H1 (cell line): ENCODE data around the gene DYNLT2B. TPM values are rescaled to one million over a fixed set of nuclear protein-coding genes. Genes with fewer than 3 reads are reported as not detected.

Experiments
- CTCF ChIA-PET: fragments of 300-600 bp; sonication (Branson Sonifier 250); formaldehyde crosslinking; loops from one replicate; lab custom pipeline; 2021; ENCODE audit not compliant: partially characterized antibody; lab: Charles Lee
- POLR2A ChIA-PET: fragments of 300-600 bp; sonication (Branson Sonifier 250); formaldehyde crosslinking; loops from one replicate; lab custom pipeline; 2021; ENCODE audit warnings: inconsistent platforms; ENCODE audit not compliant: partially characterized antibody; lab: Charles Lee
- DNase-seq, 2 experiments: peaks; one replicate each; pipeline versions ENCODE4 v3.0.0 to v3.0.0-alpha.2; 2010 to 2022; ENCODE audit warnings: low spot score in 2 of 2, low read depth in 1 of 2, mixed read lengths in 1 of 2
- FAIRE-seq: peaks from 2 replicates; lab custom pipeline; 2011; peaks lifted over from hg19 to GRCh38; lab: Jason Lieb, UNC
- H2AFZ ChIP-seq: 2 replicates; pipeline ENCODE4 v1.8.1; 2012; ENCODE audit warnings: low read length, inconsistent platforms
- H2AK5ac ChIP-seq: 2 replicates; pipeline ENCODE4 v1.6.1; 2013; ENCODE audit warnings: low read depth, low read length
- H2BK120ac ChIP-seq: replicated peaks from 2 replicates; pipeline ENCODE3; 2013; ENCODE audit warnings: low read depth, low read length, inconsistent platforms
- H2BK12ac ChIP-seq: 2 replicates; pipeline ENCODE4 v1.6.1; 2013; ENCODE audit warnings: low read depth, low read length
- H2BK15ac ChIP-seq: 2 replicates; pipeline ENCODE4 v1.6.1; 2013; ENCODE audit warnings: low read length
- H2BK20ac ChIP-seq: 2 replicates; pipeline ENCODE4 v1.6.1; 2013; ENCODE audit warnings: low read length
- H2BK5ac ChIP-seq: 2 replicates; pipeline ENCODE4 v1.6.1; 2013; ENCODE audit warnings: low read depth, low read length
- H3K14ac ChIP-seq: 2 replicates; pipeline ENCODE4 v1.6.1; 2013; ENCODE audit warnings: inconsistent platforms; ENCODE audit not compliant: insufficient read length
- H3K18ac ChIP-seq: 2 replicates; pipeline ENCODE4 v1.6.1; 2013; ENCODE audit warnings: low read length; ENCODE audit errors: extremely low read depth
- H3K23ac ChIP-seq: 2 replicates; pipeline ENCODE4 v1.6.1; 2013; ENCODE audit warnings: inconsistent platforms; ENCODE audit not compliant: insufficient read length
- H3K23me2 ChIP-seq: 2 replicates; pipeline ENCODE4 v1.6.1; 2013; ENCODE audit warnings: low read depth, low read length
- H3K27ac ChIP-seq: 2 replicates; pipeline ENCODE4 v1.6.1; 2011; ENCODE audit warnings: low read depth, low read length, inconsistent platforms
- H3K27me3 ChIP-seq, 4 experiments: replicated peaks in 1 of 4; 1 replicate in 1 of 4; 2 replicates in 3 of 4; pipeline versions ENCODE4 v1.6.1 to v1.8.1; 2011 to 2013; ENCODE audit warnings: low read length in 3 of 4, mild to moderate bottlenecking in 3 of 4, inconsistent platforms in 2 of 4, mixed read lengths in 2 of 4, moderate library complexity in 1 of 4; ENCODE audit not compliant: control insufficient read depth in 3 of 4, insufficient read depth in 3 of 4; ENCODE audit errors: extremely low read depth in 1 of 4
- H3K36me3 ChIP-seq, 4 experiments: 2 replicates each; pipeline versions ENCODE4 v1.6.1 to v1.8.1; 2011 to 2013; ENCODE audit warnings: mild to moderate bottlenecking in 4 of 4, low read length in 3 of 4, moderate library complexity in 2 of 4, control low read depth in 1 of 4, inconsistent platforms in 1 of 4; ENCODE audit not compliant: insufficient read depth in 4 of 4, control insufficient read depth in 2 of 4
- H3K4ac ChIP-seq: replicated peaks from 2 replicates; pipeline ENCODE3; 2013; ENCODE audit warnings: low read length, low read depth, mixed read lengths, inconsistent platforms; ENCODE audit not compliant: insufficient read length
- H3K4me1 ChIP-seq, 4 experiments: replicated peaks in 1 of 4; 1 replicate in 1 of 4; 2 replicates in 3 of 4; pipeline versions ENCODE4 v1.6.1 to v1.8.1; 2011 to 2013; ENCODE audit warnings: low read length in 3 of 4, inconsistent platforms in 2 of 4, mixed read lengths in 1 of 4; ENCODE audit not compliant: insufficient read depth in 4 of 4, control insufficient read depth in 3 of 4
- H3K4me2 ChIP-seq, 2 experiments: 2 replicates each; pipeline versions ENCODE4 v1.6.1 to v1.8.1; 2011 to 2013; ENCODE audit warnings: low read depth in 2 of 2, low read length in 2 of 2, control low read depth in 1 of 2, inconsistent platforms in 1 of 2, mild to moderate bottlenecking in 1 of 2; ENCODE audit not compliant: insufficient read depth in 1 of 2
- H3K4me3 ChIP-seq, 4 experiments: fragments of 200-600, 300-600 bp in 1 of 4; sonication (generic), shearing (Covaris generic), sonication (Bioruptor Twin) in 1 of 4; 2 replicates each; pipeline versions ENCODE4 v1.5.1 to v1.8.1; 2011 to 2016; ENCODE audit warnings: low read length in 4 of 4, low read depth in 3 of 4, control low read depth in 2 of 4, inconsistent platforms in 2 of 4, mild to moderate bottlenecking in 2 of 4, mixed read lengths in 1 of 4, moderate library complexity in 1 of 4; ENCODE audit not compliant: insufficient read depth in 2 of 4; ENCODE audit errors: extremely low read depth in 1 of 4
- H3K56ac ChIP-seq: replicated peaks from 2 replicates; pipeline ENCODE3; 2013; ENCODE audit warnings: low read depth, mild to moderate bottlenecking, mixed read lengths, low read length, inconsistent platforms; ENCODE audit not compliant: insufficient read length
- H3K79me1 ChIP-seq: 2 replicates; pipeline ENCODE4 v1.6.1; 2013; ENCODE audit warnings: low read depth, low read length, control low read depth
- H3K79me2 ChIP-seq, 2 experiments: 2 replicates each; pipeline versions ENCODE4 v1.6.1 to v1.8.1; 2012 to 2013; ENCODE audit warnings: low read length in 2 of 2, mild to moderate bottlenecking in 2 of 2, inconsistent platforms in 1 of 2; ENCODE audit not compliant: insufficient read depth in 2 of 2, control insufficient read depth in 1 of 2
- H3K9ac ChIP-seq, 4 experiments: replicated peaks in 1 of 4; 1 replicate in 1 of 4; 2 replicates in 3 of 4; pipeline versions ENCODE4 v1.6.1 to v1.8.1; 2011 to 2013; ENCODE audit warnings: low read depth in 3 of 4, low read length in 3 of 4, control low read depth in 2 of 4, mild to moderate bottlenecking in 2 of 4, moderate library complexity in 2 of 4, inconsistent platforms in 1 of 4; ENCODE audit errors: extremely low read depth in 1 of 4
- H3K9me3 ChIP-seq, 2 experiments: 2 replicates each; pipeline versions ENCODE4 v1.6.1 to v1.8.1; 2012 to 2013; ENCODE audit warnings: mild to moderate bottlenecking in 2 of 2, moderate library complexity in 2 of 2, control low read depth in 1 of 2, inconsistent platforms in 1 of 2, low read depth in 1 of 2, low read length in 1 of 2, mixed read lengths in 1 of 2; ENCODE audit not compliant: insufficient read depth in 2 of 2
- H4K20me1 ChIP-seq, 2 experiments: replicated peaks in 1 of 2; 2 replicates each; pipeline versions ENCODE3 to v1.8.1; 2011 to 2013; ENCODE audit warnings: inconsistent platforms in 2 of 2, low read length in 2 of 2, mild to moderate bottlenecking in 1 of 2; ENCODE audit not compliant: insufficient read depth in 2 of 2, control insufficient read depth in 1 of 2
- H4K5ac ChIP-seq: 2 replicates; pipeline ENCODE4 v1.6.1; 2013; ENCODE audit warnings: low read length, low read depth, mixed read lengths, inconsistent platforms; ENCODE audit not compliant: insufficient read length
- H4K8ac ChIP-seq: 2 replicates; pipeline ENCODE4 v1.8.0; 2013; ENCODE audit warnings: mild to moderate bottlenecking, moderate library complexity, low read length, inconsistent platforms; ENCODE audit not compliant: insufficient read depth; ENCODE audit errors: extremely low read depth
- H4K91ac ChIP-seq: replicated peaks from 2 replicates; pipeline ENCODE3; 2013; ENCODE audit warnings: low read length, mixed read lengths, inconsistent platforms; ENCODE audit not compliant: insufficient read length
- WGBS, 2 experiments: shearing (Covaris generic) in 1 of 2; methylation state at CpG; one replicate each; pipeline versions ENCODE4 v1.1.6 to v1.1.7; 2013 to 2015; ENCODE audit warnings: low lambda C conversion rate in 2 of 2, mixed read lengths in 2 of 2, inconsistent platforms in 1 of 2, low coverage in 1 of 2, missing lambda C conversion rate in 1 of 2; ENCODE audit not compliant: insufficient replicate concordance in 2 of 2, insufficient coverage in 1 of 2, insufficient read length in 1 of 2; ENCODE audit errors: extremely low coverage in 1 of 2, missing lambda C conversion rate in 1 of 2; 5-methylcytosine and 5-hydroxymethylcytosine counted together
- polyA plus RNA-seq, 7 experiments: library from polyadenylated mRNA; depleted of rRNA in 3 of 7; stranded (reverse) in 5 of 7; unstranded in 2 of 7; fragments of >200 nt in 5 of 7; fragments of 200-250 nt in 2 of 7; gene quantifications; 1 replicate in 5 of 7; 2 replicates in 1 of 7; 4 replicates in 1 of 7; pipeline versions ENCODE4 v1.2.1 to v1.2.3, GENCODE V29; 2011 to 2013; ENCODE audit warnings: missing spikeins in 2 of 7, mixed read lengths in 2 of 7
- total RNA-seq: library from RNA; stranded (reverse); fragmentation: NEBNext Ultra II Directional; extraction: Animal tissue kit (Norgen Biotek cat#: 25700); gene quantifications from 2 replicates; pipeline ENCODE4 v1.2.1, GENCODE V29; 2021

The DYNLT2B gene
- total and polyA plus RNA-seq, 2 of the 8 experiments (the other 6 are each of a cell fraction or from before 2014, with no cell fraction given), result 10.9 to 22.2 TPM

GRCh38 chr3:196298521-196298920, 19.5 kb downstream of the DYNLT2B start:
- no peak overlapping the region for H3K9ac ChIP-seq
- peaks cover 1% of the 10 kb centered on the region; the same call in 1 of the 2 replicates for H3K23me2 ChIP-seq
- no peak overlapping the region for H3K14ac ChIP-seq
- no peaks in the 10 kb centered on the region for H4K20me1 ChIP-seq
- H2BK15ac ChIP-seq, result no peak overlapping the region
- H3K4me3 ChIP-seq, result no peak overlapping the region
- no peak overlapping the region for H2BK12ac ChIP-seq
- no peak overlapping the region for H3K23ac ChIP-seq
- H3K56ac ChIP-seq, result no peak overlapping the region
- no peak overlapping the region for H4K5ac ChIP-seq
- 0 out of 8 replicates have a peak, but pooled peaks cover 0 to 2% (median 0%) of the 10 kb centered on the region in 4 experiments for H3K36me3 ChIP-seq
- DNase-seq, result no peak
- H3K27ac ChIP-seq, result no peak overlapping the region
- no peak overlapping the region for H3K4me2 ChIP-seq
- FAIRE-seq, result no peak
- no peaks in the 10 kb centered on the region for H3K27me3 ChIP-seq
- ChIA-PET POLR2A (interaction anchor here (1.3 kb wide), 2 partner anchors 9 to 11 kb away, joined by 3 read pairs; partner anchors contain the start of gene PCYT1A), CTCF (interaction anchor here (0.8 to 1.2 kb wide), 2 partner anchors 19 to 55 kb away, joined by 3 to 4 read pairs; no protein-coding TSS in a partner anchor)
- H2AFZ ChIP-seq, result no peak overlapping the region
- no peak overlapping the region for H3K18ac ChIP-seq
- no peaks in the 10 kb centered on the region for H3K9me3 ChIP-seq
- H4K91ac ChIP-seq, result no peak overlapping the region
- no peak overlapping the region for H3K4ac ChIP-seq
- H3K79me1 ChIP-seq, result no peaks in the 10 kb centered on the region
- no peak overlapping the region for H2BK20ac ChIP-seq
- H4K8ac ChIP-seq, result no peak overlapping the region
- H2AK5ac ChIP-seq, result no peak overlapping the region
- H2BK120ac ChIP-seq, result no peak overlapping the region
- H3K4me1 ChIP-seq, result no peaks in the 10 kb centered on the region
- WGBS, 2 experiments, result 88% methylated on average over 2 of the region's 2 CpGs; no CpG with 5 or more reads in 1 of the 2 experiments
- H2BK5ac ChIP-seq, result no peak overlapping the region
- no peaks in the 10 kb centered on the region for H3K79me2 ChIP-seq
